ENCODE measurements around the gene CDK5. TPM values are rescaled to one million over a fixed set of nuclear protein-coding genes. Genes with fewer than 3 reads are reported as not detected.

CDK5 gene
- total and polyA plus RNA-seq, 9 of the 15 experiments (the other 6 are each of a cell fraction or from before 2014, with no cell fraction given): 3.2 to 38.0 (median 27.5) TPM

DNA sequence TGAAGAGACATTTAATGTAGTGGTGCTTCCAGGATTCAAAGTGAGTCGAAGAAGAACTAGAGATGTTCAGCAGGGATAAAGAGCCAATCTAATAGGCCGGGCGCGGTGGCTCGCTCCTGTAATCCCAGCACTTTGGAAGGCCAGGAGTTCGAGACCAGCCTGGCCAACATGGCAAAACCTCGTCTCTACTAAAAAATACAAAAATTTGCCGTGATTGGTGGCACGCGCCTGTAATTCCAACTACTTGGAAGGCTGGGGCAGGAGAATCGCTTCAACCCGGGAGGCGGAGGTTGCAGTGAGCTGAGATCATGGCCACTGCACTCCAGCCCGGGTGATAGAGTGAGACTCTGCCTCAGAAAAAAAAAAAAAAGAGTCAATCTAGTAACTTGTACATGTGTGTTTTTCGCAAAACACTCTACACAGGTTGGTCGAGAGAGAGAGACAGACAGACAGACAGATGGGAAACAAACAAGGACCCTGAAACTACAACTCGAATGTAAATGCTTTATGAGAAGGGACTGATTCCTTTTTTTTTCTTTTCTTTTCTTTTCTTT lies 28.7 kb downstream of the CDK5 start (continued):
- TF ChIP-seq, protein P1, sequence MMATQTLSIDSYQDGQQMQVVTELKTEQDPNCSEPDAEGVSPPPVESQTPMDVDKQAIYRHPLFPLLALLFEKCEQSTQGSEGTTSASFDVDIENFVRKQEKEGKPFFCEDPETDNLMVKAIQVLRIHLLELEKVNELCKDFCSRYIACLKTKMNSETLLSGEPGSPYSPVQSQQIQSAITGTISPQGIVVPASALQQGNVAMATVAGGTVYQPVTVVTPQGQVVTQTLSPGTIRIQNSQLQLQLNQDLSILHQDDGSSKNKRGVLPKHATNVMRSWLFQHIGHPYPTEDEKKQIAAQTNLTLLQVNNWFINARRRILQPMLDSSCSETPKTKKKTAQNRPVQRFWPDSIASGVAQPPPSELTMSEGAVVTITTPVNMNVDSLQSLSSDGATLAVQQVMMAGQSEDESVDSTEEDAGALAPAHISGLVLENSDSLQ (IDR thresholded peaks at IDR 0.05): no peak
- TF ChIP-seq EZH2 (IDR thresholded peaks at IDR 0.05; ENCODE audit: borderline replicate concordance, low read depth, low read length) (no peak), HMGN3 (IDR thresholded peaks at IDR 0.05; ENCODE audit: borderline replicate concordance, extremely low read depth, insufficient read length, low read depth, low read length) (no peak), NFE2L1 (tag; IDR thresholded peaks at IDR 0.05; ENCODE audit: borderline replicate concordance, low read depth) (no peak), IRF2 (CRISPR knock-in tag; IDR thresholded peaks at IDR 0.05) (no peak), FOXK2 (conservative IDR thresholded peaks at IDR 0.05 in 1 of 2, IDR thresholded peaks at IDR 0.05 in 1 of 2; ENCODE audit: low read depth in 2 of 2) (no peak), ZNF444 (CRISPR knock-in tag; IDR thresholded peaks at IDR 0.05) (no peak), ZNF3 (CRISPR knock-in tag; IDR thresholded peaks at IDR 0.05) (no peak), MIER1 (IDR thresholded peaks at IDR 0.05; ENCODE audit: low read depth) (peak; percentile 59; the same call in 1 of the 2 replicates), SMC3 (conservative IDR thresholded peaks at IDR 0.05; ENCODE audit: insufficient read depth, low read depth, low read length) (no peak), NRF1 (conservative IDR thresholded peaks at IDR 0.05 in 1 of 2, IDR thresholded peaks at IDR 0.05 in 1 of 2) (no peak), ZNF384 (IDR thresholded peaks at IDR 0.05; ENCODE audit: low read depth, low read length) (no peak), EWSR1 (IDR thresholded peaks at IDR 0.05; ENCODE audit: borderline replicate concordance, low read depth, partially characterized antibody) (no peak), ZNF165 (CRISPR knock-in tag; IDR thresholded peaks at IDR 0.05; ENCODE audit: borderline replicate concordance) (no peak; the same call in 1 of the 2 replicates), ESRRB (CRISPR knock-in tag; IDR thresholded peaks at IDR 0.05; ENCODE audit: borderline replicate concordance) (no peak), ZNF766 (CRISPR knock-in tag; conservative IDR thresholded peaks at IDR 0.05) (no peak), ZC3H8 (IDR thresholded peaks at IDR 0.05) (no peak), BMI1 (IDR thresholded peaks at IDR 0.05; ENCODE audit: low read length) (no peak), MTA3 (IDR thresholded peaks at IDR 0.05; ENCODE audit: borderline replicate concordance) (no peak), KDM4B (IDR thresholded peaks at IDR 0.05; ENCODE audit: borderline replicate concordance in 2 of 2, low read depth in 1 of 2) (no peak), TEAD2 (tag; IDR thresholded peaks at IDR 0.05) (no peak), HDAC6 (IDR thresholded peaks at IDR 0.05; ENCODE audit: low read depth, low read length) (no peak), TCFL5 (CRISPR knock-in tag; conservative IDR thresholded peaks at IDR 0.05) (no peak)
- TF ChIP-seq, protein P2, sequence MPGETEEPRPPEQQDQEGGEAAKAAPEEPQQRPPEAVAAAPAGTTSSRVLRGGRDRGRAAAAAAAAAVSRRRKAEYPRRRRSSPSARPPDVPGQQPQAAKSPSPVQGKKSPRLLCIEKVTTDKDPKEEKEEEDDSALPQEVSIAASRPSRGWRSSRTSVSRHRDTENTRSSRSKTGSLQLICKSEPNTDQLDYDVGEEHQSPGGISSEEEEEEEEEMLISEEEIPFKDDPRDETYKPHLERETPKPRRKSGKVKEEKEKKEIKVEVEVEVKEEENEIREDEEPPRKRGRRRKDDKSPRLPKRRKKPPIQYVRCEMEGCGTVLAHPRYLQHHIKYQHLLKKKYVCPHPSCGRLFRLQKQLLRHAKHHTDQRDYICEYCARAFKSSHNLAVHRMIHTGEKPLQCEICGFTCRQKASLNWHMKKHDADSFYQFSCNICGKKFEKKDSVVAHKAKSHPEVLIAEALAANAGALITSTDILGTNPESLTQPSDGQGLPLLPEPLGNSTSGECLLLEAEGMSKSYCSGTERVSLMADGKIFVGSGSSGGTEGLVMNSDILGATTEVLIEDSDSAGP (CRISPR knock-in tag; IDR thresholded peaks at IDR 0.05): no peak

Data from K562 (cell line).